PC-3 (cell line): ENCODE results near the gene AVEN. TPM values are rescaled to one million over a fixed set of nuclear protein-coding genes. Genes with fewer than 3 reads are reported as not detected.
A peak's percentile ranks its signal among the peaks of the same experiment; 100 is the strongest.

Experiments used
- ATAC-seq: fragments of 200-7000 bp; cut with Tn5 transposase; 2 replicates; pipeline ENCODE4 v1.9.1; 2020; ENCODE audit warnings: mild to moderate bottlenecking, moderate library complexity
- BruUV-seq: library from RNA; stranded (reverse); fragments of 400-500 nt; replicated peaks from 2 replicates; lab custom pipeline; 2021; lab: Mats Ljungman, UMichigan
- CTCF ChIA-PET: fragments of 300-600 bp; sonication (Branson Sonifier 250); formaldehyde crosslinking; loops from one replicate; lab custom pipeline; 2022; ENCODE audit warnings: antibody characterized with exemption; lab: Charles Lee
- POLR2A ChIA-PET: fragments of 300-600 bp; sonication (Branson Sonifier 250); formaldehyde crosslinking; loops from one replicate; lab custom pipeline; 2022; ENCODE audit warnings: antibody characterized with exemption; ENCODE audit not compliant: unreplicated experiment; lab: Charles Lee
- DNase-seq: peaks from one replicate; pipeline ENCODE4 v3.0.0-alpha.2; 2015
- H2AFZ ChIP-seq: fragments of 300-600 bp; sonication (generic); 2 replicates; pipeline ENCODE4 v1.6.0; 2016; ENCODE audit warnings: antibody characterized with exemption, low read length
- H3F3A ChIP-seq: fragments of 300-600 bp; sonication (generic); one replicate; pipeline ENCODE4 v1.6.0; 2017; ENCODE audit warnings: antibody characterized with exemption, low read length, control low read depth, mild to moderate bottlenecking; ENCODE audit not compliant: unreplicated experiment
- H3K27ac ChIP-seq: fragments of 300-600 bp; sonication (generic); 2 replicates; pipeline ENCODE4 v1.5.1; 2016; ENCODE audit warnings: mild to moderate bottlenecking, low read length
- H3K27me3 ChIP-seq: fragments of 300-600 bp; sonication (generic); 2 replicates; pipeline ENCODE4 v1.6.1; 2016; ENCODE audit warnings: low read length, mixed read lengths
- H3K36me3 ChIP-seq: fragments of 300-600 bp; sonication (generic); 2 replicates; pipeline ENCODE4 v1.6.1; 2016; ENCODE audit warnings: low read depth, mixed run types, low read length, mixed read lengths
- H3K4me1 ChIP-seq: fragments of 300-600 bp; sonication (generic); 2 replicates; pipeline ENCODE4 v1.5.1; 2016; ENCODE audit warnings: low read length; ENCODE audit not compliant: insufficient read depth
- H3K4me2 ChIP-seq: fragments of 300-600 bp; sonication (generic); 2 replicates; pipeline ENCODE4 v1.6.0; 2016; ENCODE audit warnings: low read length
- H3K4me3 ChIP-seq: fragments of 300-600 bp; sonication (generic); 2 replicates; pipeline ENCODE4 v1.5.1; 2016; ENCODE audit warnings: mild to moderate bottlenecking, low read length, mixed read lengths
- H3K79me2 ChIP-seq: fragments of 300-600 bp; sonication (generic); 2 replicates; pipeline ENCODE4 v1.6.1; 2017; ENCODE audit warnings: low read length, mixed read lengths
- H3K9ac ChIP-seq: fragments of 300-600 bp; sonication (generic); 2 replicates; pipeline ENCODE4 v1.6.0; 2016; ENCODE audit warnings: mild to moderate bottlenecking, low read length
- H3K9me2 ChIP-seq: fragments of 300-600 bp; sonication (generic); replicated peaks from 2 replicates; pipeline ENCODE4 v1.6.1; 2016; ENCODE audit warnings: mixed run types, low read length, mixed read lengths
- H3K9me3 ChIP-seq: fragments of 300-600 bp; sonication (generic); 2 replicates; pipeline ENCODE4 v1.6.1; 2016; ENCODE audit warnings: low read length, mixed read lengths
- H4K20me1 ChIP-seq: fragments of 300-600 bp; sonication (generic); 2 replicates; pipeline ENCODE4 v1.6.1; 2016; ENCODE audit warnings: low read length, mixed read lengths
- CTCF ChIP-seq: fragments of 300-600 bp; sonication (generic); conservative IDR thresholded peaks from 2 replicates; pipeline ENCODE4 v1.5.1; 2017; ENCODE audit warnings: antibody characterized with exemption, low read depth, mild to moderate bottlenecking, low read length
- EZH2 ChIP-seq: fragments of 300-600 bp; sonication (generic); IDR thresholded peaks from one replicate; pipeline ENCODE4 v1.6.1; 2017; ENCODE audit warnings: antibody characterized with exemption, mild to moderate bottlenecking, low read length; ENCODE audit not compliant: unreplicated experiment
- EZH2phosphoT487 ChIP-seq: fragments of 300-600 bp; sonication (generic); IDR thresholded peaks from 2 replicates; pipeline ENCODE4 v1.6.1; 2018; ENCODE audit warnings: mild to moderate bottlenecking, antibody characterized with exemption, low read length, borderline replicate concordance
- intact Hi-C: fragments of 100-400 bp; cut with micrococcal nuclease; formaldehyde crosslinking; loops from 2 replicates; pipeline ENCODE4 v1.9.0; 2023
- total RNA-seq: library from RNA; depleted of rRNA; stranded (reverse); fragments of >200 nt; gene quantifications from 2 replicates; pipeline ENCODE4 v1.2.3, GENCODE V29; 2014

Gene AVEN
- total RNA-seq, 1 experiment from 2014 or later, result 10.5 TPM

GRCh38 chr15:33857726-33858125 is 181.3 kb downstream of the AVEN start:
- no peaks in the 10 kb centered on the region for H3K9me3 ChIP-seq
- H3K4me3 ChIP-seq, result no peak overlapping the region
- TF ChIP-seq CTCF (no peak), EZH2 (no peak), EZH2phosphoT487 (no peak)
- peaks cover 29% of the 10 kb centered on the region for H3K4me1 ChIP-seq
- ATAC-seq (no peak), DNase-seq (no peak)
- no peak overlapping the region for H3K27ac ChIP-seq
- H2AFZ ChIP-seq, result no peak overlapping the region
- H3K36me3 ChIP-seq, result no peaks in the 10 kb centered on the region
- ChIA-PET POLR2A (no interaction called here), CTCF (no interaction called here)
- no peaks in the 10 kb centered on the region for H3K79me2 ChIP-seq
- no TSS peak for BruUV-seq
- H3F3A ChIP-seq, result no peaks in the 10 kb centered on the region
- no peaks in the 10 kb centered on the region for H3K9me2 ChIP-seq
- intact Hi-C loops, result loop anchor here (5.0 kb wide), 1 partner anchor 50 kb away; no protein-coding TSS in a partner anchor
- no peaks in the 10 kb centered on the region for H4K20me1 ChIP-seq
- no peak overlapping the region for H3K9ac ChIP-seq
- no peaks in the 10 kb centered on the region for H3K27me3 ChIP-seq
- no peak overlapping the region for H3K4me2 ChIP-seq

GRCh38 chr15:33852570-33852969 is 186.4 kb downstream of the AVEN start:
- Histone ChIP-seq H3K79me2 (no peaks in the 10 kb centered on the region), H3K27me3 (no peaks in the 10 kb centered on the region), H3K27ac (peak overlapping the region; percentile 41), H3K9ac (no peak overlapping the region), H3K4me3 (no peak overlapping the region), H3K36me3 (no peaks in the 10 kb centered on the region), H3K9me2 (no peaks in the 10 kb centered on the region), H3K4me1 (peaks cover 18% of the 10 kb centered on the region), H3K4me2 (peak overlapping the region; percentile 33; the same call in 1 of the 2 replicates), H3K9me3 (no peaks in the 10 kb centered on the region), H3F3A (no peaks in the 10 kb centered on the region), H4K20me1 (no peaks in the 10 kb centered on the region), H2AFZ (no peak overlapping the region)
- ChIA-PET POLR2A (interaction anchor here (0.6 kb wide), 1 partner anchor 585 kb away, joined by 5 read pairs; the partner anchor contains the start of gene GOLGA8A), CTCF (no interaction called here)
- TF ChIP-seq EZH2phosphoT487 (no peak), CTCF (no peak), EZH2 (no peak)
- intact Hi-C loops, result no loop called here
- ATAC-seq, result peak; percentile 79
- no TSS peak for BruUV-seq
- peak; percentile 91 for DNase-seq

GRCh38 chr15:33852094-33852493 is 186.9 kb downstream of the AVEN start:
- POLR2A ChIA-PET, result no interaction called here

More at GRCh38 chr15:33852094-33852493, 186.9 kb downstream of the AVEN start:
- no peaks in the 10 kb centered on the region for H3F3A ChIP-seq
- no peaks in the 10 kb centered on the region for H3K27me3 ChIP-seq
- DNase-seq (no peak), ATAC-seq (no peak)
- H3K9me2 ChIP-seq, result no peaks in the 10 kb centered on the region
- no peak overlapping the region for H3K4me3 ChIP-seq
- H3K36me3 ChIP-seq, result no peaks in the 10 kb centered on the region
- no peak overlapping the region for H2AFZ ChIP-seq
- H4K20me1 ChIP-seq, result no peaks in the 10 kb centered on the region
- H3K9ac ChIP-seq, result no peak overlapping the region
- peak overlapping the region; percentile 40 for H3K27ac ChIP-seq
- H3K9me3 ChIP-seq, result no peaks in the 10 kb centered on the region
- intact Hi-C loops, result no loop called here
- H3K79me2 ChIP-seq, result no peaks in the 10 kb centered on the region
- CTCF ChIA-PET, result no interaction called here
- peaks cover 18% of the 10 kb centered on the region for H3K4me1 ChIP-seq
- BruUV-seq, result no TSS peak
- 0 out of 2 replicates have a peak overlapping the region, but pooled peaks have one; percentile 33 for H3K4me2 ChIP-seq
- TF ChIP-seq CTCF, result no peak
- TF ChIP-seq EZH2phosphoT487, result no peak
- no peak for TF ChIP-seq EZH2
